ENCODE measurements around the gene PYHIN1.
"Not testable (repeated sequence)": the region's sequence is repeated elsewhere in the genome, so short reads cannot be mapped to it uniquely, and the experiment has no call there.

Gene PYHIN1

DNA sequence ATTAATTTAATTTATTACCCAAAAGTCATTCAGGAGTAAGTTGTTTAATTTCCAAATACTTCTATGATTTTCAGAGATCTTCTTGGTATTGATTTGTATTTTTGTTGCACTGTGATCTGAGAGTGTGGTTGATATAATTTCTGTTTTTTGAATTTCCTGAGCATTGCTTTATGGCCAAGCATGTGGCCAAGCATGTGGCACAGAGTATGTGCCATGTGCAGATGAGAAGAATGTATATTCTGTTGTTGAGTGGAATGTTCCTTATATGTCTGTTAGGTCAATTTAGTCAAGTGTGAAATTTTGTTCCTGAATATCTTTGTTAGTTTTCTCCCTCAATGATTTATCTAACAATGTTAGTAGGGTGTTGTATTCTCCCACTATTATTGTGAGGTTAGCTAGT is 53.0 kb downstream of the PYHIN1 start:
- DNase-seq, result no peak

GRCh38 chr1:158989424-158989823 is 58.1 kb downstream of the PYHIN1 start:
- no peak for DNase-seq

GRCh38 chr1:158992787-158993312 is 61.5 kb downstream of the PYHIN1 start:
- DNase-seq, result no peak

- no peak for DNase-seq
These were observed 65.6 kb downstream of the PYHIN1 start for GRCh38 chr1:158996998-158997397.

DNA sequence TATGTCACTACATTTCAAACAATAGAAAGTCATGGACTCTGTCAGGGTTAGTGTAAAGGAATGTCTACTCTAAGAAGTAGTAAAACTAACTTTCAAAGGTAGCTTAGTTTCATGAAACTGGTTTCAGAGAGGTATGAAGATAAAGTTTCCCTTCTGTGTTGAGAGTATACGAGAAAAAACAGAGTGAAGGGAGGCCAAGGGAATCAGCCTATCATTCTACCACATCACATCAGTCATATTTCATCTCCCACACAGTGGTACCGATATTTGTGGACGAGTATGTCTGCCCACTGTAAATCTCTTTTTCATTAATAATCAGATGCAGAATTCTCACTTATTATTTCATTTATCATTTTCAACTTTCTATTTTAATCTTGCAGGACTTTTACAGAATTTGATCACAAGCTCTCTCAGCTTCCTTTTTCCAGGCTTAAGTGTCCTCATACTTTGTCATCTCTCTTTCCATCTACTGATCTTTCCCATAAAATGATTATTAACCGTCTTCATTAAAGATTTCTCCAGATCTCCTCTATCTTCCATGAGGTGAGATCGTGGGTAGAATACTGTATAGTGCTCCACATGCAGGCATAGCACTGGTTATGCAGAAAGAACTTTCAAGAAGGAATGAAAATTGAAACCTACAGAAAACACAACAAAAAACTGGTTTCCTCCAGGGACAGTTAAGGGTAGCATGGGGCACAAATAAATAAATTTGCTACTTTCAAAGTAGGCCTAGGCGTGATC is 66.9 kb downstream of the PYHIN1 start:
- no peak for DNase-seq

DNA sequence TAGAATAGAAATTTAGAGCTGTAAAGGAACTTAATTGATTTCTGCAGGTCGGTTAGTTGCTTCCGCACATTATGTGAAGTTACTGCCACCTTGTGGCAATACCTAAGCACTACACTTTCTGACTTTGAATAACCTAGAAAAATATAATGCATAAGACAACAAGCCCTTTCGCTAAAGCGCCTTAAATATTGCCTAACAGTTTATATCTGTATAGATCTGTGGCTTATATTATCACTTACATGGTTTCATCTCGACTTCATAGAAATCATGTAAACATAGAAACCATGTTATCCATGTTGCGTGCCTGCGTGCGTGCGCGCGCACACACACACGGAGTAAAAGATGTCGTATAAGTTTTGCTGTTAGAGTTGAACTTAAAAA is 67.4 kb downstream of the PYHIN1 start:
- DNase-seq, result no peak

- DNase-seq, result no peak
These were observed 68.1 kb downstream of the PYHIN1 start for GRCh38 chr1:158999316-159000069.

DNA sequence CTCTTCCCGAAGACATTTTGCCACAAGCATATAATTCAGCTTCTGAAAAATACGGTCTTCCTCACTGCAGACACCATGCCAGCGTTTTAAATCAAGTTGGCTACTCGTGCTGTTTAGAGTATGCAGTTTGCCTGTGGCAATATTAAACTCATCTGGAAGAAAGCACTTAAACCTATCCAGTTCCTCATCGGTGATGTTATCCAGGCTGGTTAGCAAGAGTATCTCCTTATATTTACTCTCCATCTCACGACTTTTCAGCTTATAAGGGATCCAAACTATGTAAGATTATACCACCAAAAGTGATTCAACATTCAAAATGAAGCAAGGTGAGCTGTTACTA is 68.7 kb downstream of the PYHIN1 start:
- no peak for DNase-seq

DNA sequence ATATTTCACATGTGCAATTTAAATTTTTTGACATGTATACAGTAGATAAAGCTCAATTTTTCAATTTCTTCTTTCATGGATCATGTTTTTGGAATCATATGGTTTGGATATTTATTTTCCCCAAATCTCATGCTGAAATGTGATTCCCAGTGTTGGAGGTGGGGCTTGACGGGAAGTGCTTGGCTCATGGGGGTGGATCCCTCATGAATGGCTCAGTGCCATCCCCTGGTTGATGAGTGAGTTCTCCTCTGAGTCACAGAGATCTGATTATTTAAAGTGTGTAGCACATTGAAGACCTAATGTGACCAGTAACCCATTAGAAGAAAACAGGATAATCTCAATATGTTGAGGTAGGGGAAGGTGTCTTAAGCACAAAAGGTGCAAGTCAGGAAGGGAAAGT is 69.3 kb downstream of the PYHIN1 start:
- no peak for DNase-seq

DNA sequence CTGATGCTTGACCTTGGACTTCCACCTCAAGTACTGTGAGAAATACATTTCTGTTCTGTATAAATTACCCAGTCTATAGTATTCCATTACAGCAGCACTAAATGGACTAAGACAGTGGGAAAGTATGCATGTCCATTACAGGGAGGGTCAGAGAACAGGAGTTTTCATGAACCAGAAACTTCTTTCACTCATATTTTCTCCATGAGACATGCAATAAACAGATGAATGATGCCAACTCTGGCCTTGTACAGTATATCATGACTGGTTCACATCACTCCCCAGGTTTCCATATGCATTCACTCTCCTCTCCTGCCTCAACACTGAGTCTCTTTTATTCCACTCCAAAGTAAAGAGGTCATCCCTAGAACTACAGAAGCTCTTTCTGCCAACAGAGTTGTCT is 73.8 kb downstream of the PYHIN1 start:
- DNase-seq, result no peak

GRCh38 chr1:159005676-159006075 is 74.3 kb downstream of the PYHIN1 start:
- no peak for DNase-seq

- not testable (repeated sequence) for DNase-seq
These were observed 75.0 kb downstream of the PYHIN1 start for GRCh38 chr1:159006210-159006807.

- DNase-seq, result no peak
These were observed 76.4 kb downstream of the PYHIN1 start for GRCh38 chr1:159007726-159008125.

DNA sequence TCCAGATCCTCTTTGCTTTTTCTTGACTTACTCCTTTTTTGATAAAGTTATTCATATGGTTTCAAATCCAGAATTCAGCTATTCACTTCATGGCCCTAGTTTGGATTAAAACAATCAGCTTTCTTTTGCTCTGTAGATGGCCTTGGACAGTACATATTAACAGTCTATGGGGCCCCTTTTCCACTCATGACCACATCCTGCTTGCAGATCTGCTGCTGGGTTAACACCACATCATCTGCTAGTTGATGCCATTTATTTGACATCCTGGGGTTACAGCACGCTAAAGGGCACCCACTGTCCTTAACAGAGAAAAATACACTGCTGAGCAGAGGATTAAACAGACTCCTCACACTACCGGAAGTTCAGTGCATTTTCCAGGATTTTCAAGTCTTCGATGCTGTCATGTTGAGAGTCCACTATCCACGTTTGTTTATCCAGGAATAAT is 77.4 kb downstream of the PYHIN1 start:
- DNase-seq, result no peak

GRCh38 chr1:159009287-159009686 is 77.9 kb downstream of the PYHIN1 start:
- no peak for DNase-seq

GRCh38 chr1:159009704-159010361 is 78.5 kb downstream of the PYHIN1 start, which contains the start of gene IFI16:
Gene IFI16 (plus strand): TSS chr1:159009907. CDS start chr1:159014681, 4,774 bp downstream.
- DNase-seq, result no peak

DNA sequence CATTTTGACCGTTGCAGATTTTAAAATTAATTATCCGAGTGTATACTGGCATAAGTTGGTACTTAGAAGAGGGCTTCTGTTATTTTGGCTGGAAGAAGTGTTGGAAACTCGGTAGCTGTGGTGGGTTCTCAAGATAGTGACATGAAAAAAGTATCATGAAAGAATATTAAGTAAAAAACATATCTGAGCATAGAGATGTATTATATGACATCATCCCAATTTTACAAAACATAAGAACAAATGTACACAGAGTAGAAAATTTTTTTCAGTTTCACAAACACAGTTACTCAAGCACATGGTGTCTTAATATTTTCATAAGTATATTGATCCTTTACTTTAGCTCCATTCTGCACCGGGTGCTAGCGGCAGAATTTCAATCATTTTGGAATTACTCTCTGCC is 79.0 kb downstream of the PYHIN1 start:
- no peak for DNase-seq

DNA sequence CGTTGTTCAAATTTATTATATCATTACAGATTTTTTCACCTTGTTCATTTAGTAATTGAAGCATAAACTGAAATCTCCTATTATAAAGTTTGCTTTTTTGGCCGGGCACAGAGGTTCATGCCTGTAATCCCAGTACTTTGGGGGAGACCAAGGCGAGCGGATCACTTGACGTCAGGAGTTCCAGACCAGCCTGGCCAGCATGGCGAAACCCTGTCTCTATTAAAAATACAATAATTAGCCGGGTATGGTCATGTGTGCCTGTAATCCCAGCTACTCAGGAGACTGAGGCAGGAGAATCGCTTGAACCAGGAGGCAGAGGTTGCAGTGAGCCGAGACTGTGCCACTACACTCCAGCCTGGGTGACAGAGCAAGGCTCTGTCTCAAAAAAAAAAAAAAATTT is 79.6 kb downstream of the PYHIN1 start:
- DNase-seq, result not testable (repeated sequence)

GRCh38 chr1:159011751-159012150 is 80.4 kb downstream of the PYHIN1 start:
- no peak for DNase-seq

DNA sequence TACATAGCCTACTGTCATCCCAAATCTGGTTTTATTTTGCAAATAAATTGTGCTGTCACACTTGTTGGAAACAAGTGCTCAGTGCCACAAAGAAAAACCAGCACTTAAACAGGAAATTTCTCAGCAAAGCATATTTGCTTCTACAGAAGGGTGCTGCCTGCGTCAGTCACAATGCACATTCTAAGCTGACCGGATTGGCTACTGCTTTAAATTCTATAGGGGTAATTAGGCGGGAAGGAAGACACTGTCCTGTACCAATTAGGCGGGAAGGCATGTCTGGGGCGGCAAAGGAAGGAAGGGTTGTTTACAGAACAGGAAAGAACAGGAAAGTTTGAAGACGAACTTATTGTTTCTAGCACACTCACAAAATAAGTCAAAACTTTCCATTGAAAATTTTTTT is 81.1 kb downstream of the PYHIN1 start:
- no peak for DNase-seq

DNA sequence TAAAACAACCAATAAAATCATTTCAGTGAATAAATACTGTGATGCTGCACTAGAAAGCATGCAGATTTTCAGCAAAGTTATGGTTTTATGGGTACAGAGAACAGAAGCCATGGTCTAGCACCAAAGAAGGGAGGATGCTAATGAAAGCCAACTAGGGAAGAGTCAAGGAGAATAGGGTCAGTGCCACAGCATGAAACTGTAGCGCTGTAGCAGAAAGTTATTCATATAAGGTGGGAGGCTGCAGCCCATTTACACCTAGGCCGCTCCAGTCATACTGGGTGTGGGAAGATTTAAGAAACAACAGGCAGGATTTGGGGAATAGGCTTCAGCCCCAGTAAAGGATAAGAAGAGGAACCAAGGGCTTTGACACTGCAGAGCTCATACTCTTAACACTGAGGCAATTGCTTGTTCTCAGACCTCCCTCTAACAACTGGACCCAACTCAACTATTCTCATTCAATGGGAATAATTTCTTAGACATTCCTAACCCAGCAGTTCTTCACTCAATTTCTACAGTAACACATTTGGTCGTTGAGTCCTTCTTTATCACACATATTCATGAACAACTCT is 82.7 kb downstream of the PYHIN1 start:
- no peak for DNase-seq

- no peak for DNase-seq
These were observed 83.5 kb downstream of the PYHIN1 start for GRCh38 chr1:159014851-159015250.

GRCh38 chr1:159015440-159015909 is 84.1 kb downstream of the PYHIN1 start:
- DNase-seq, result no peak
